ENCODE measurements around the gene DNMT1. TPM values are rescaled to one million over a fixed set of nuclear protein-coding genes. Genes with fewer than 3 reads are reported as not detected.

Gene DNMT1
- total RNA-seq, 2 donors from 2014 or later, result 17.2 to 27.7 TPM

GRCh38 chr19:10095948-10096614, 98.7 kb downstream of the DNMT1 start:
- H3K4me1 ChIP-seq, result peaks cover 0 to 13% of the 10 kb centered on the region in 2 donors
- no peaks in the 10 kb centered on the region for H3K27me3 ChIP-seq
- peak; percentile 88 for DNase-seq (ENCODE audit: low spot score)
- peak overlapping the region; percentile 37 to 58 for H3K4me3 ChIP-seq
- no peaks in the 10 kb centered on the region for H3K9me3 ChIP-seq
- peak in 1 of 2 donors; percentile 9 for TF ChIP-seq CTCF (IDR thresholded peaks at IDR 0.05)
- H3K27ac ChIP-seq, result peak overlapping the region; percentile 63 to 71
- H3K36me3 ChIP-seq, result peaks cover 3% of the 10 kb centered on the region

GRCh38 chr19:10095622-10095947, 99.2 kb downstream of the DNMT1 start:
- no peak for TF ChIP-seq CTCF (IDR thresholded peaks at IDR 0.05)
- Histone ChIP-seq H3K27me3 (no peaks in the 10 kb centered on the region), H3K4me1 (peaks cover 0 to 13% of the 10 kb centered on the region in 2 donors), H3K4me3 (peak overlapping the region in 1 of 2 donors; percentile 28), H3K36me3 (peaks cover 6% of the 10 kb centered on the region), H3K9me3 (no peaks in the 10 kb centered on the region), H3K27ac (peak overlapping the region; percentile 28 to 62)
- DNase-seq (ENCODE audit: low spot score), result no peak

GRCh38 chr19:10093295-10094186, 101.2 kb downstream of the DNMT1 start:
- no peaks in the 10 kb centered on the region for H3K27me3 ChIP-seq
- peaks cover 0 to 13% of the 10 kb centered on the region in 2 donors for H3K4me1 ChIP-seq
- no peak overlapping the region for H3K4me3 ChIP-seq
- no peak for DNase-seq (ENCODE audit: low spot score)
- no peak overlapping the region for H3K27ac ChIP-seq
- H3K36me3 ChIP-seq, result peaks cover 13% of the 10 kb centered on the region
- no peaks in the 10 kb centered on the region for H3K9me3 ChIP-seq
- TF ChIP-seq CTCF (IDR thresholded peaks at IDR 0.05), result no peak

GRCh38 chr19:10092648-10093294, 102.0 kb downstream of the DNMT1 start:
- no peak for DNase-seq (ENCODE audit: low spot score)
- TF ChIP-seq CTCF (IDR thresholded peaks at IDR 0.05), result no peak
- Histone ChIP-seq H3K27ac (no peak overlapping the region), H3K27me3 (no peaks in the 10 kb centered on the region), H3K4me1 (peaks cover 0 to 13% of the 10 kb centered on the region in 2 donors), H3K36me3 (peaks cover 13% of the 10 kb centered on the region), H3K9me3 (no peaks in the 10 kb centered on the region), H3K4me3 (no peak overlapping the region)

- H3K27ac ChIP-seq, result no peak overlapping the region
- H3K4me3 ChIP-seq, result no peak overlapping the region
- no peak for DNase-seq (ENCODE audit: low spot score)
- H3K36me3 ChIP-seq, result peaks cover 13% of the 10 kb centered on the region
- H3K9me3 ChIP-seq, result no peaks in the 10 kb centered on the region
- H3K4me1 ChIP-seq, result peaks cover 0 to 17% of the 10 kb centered on the region in 2 donors
- H3K27me3 ChIP-seq, result no peaks in the 10 kb centered on the region
- no peak for TF ChIP-seq CTCF (IDR thresholded peaks at IDR 0.05)
These were observed 102.7 kb downstream of the DNMT1 start for GRCh38 chr19:10091895-10092641.
